GM20000 (cell line): ENCODE data around the gene USP36.
"Not testable (repeated sequence)": the region's sequence is repeated elsewhere in the genome, so short reads cannot be mapped to it uniquely, and the experiment has no call there.

Source experiments
- DNase-seq: peaks from one replicate; pipeline ENCODE4 v3.0.0; 2012; ENCODE audit warnings: low spot score
- CTCF ChIP-seq: IDR thresholded peaks from 2 replicates; pipeline ENCODE4 v1.5.1; 2012; ENCODE audit warnings: mild to moderate bottlenecking, control low read depth; ENCODE audit errors: extremely low read depth, missing control alignments

Gene USP36

GRCh38 chr17:78876094-78876597 is 35.5 kb upstream of the USP36 start:
- TF ChIP-seq CTCF: no peak
- no peak for DNase-seq

- DNase-seq: no peak
- TF ChIP-seq CTCF: no peak
These were observed 34.9 kb upstream of the USP36 start for GRCh38 chr17:78875363-78876093.

- TF ChIP-seq CTCF: no peak
- DNase-seq: no peak
These were observed 33.1 kb upstream of the USP36 start for GRCh38 chr17:78873519-78874340.

- DNase-seq: no peak
- TF ChIP-seq CTCF: no peak
These were observed 31.9 kb upstream of the USP36 start for GRCh38 chr17:78872486-78872885.

GRCh38 chr17:78870621-78871020 is 30.0 kb upstream of the USP36 start:
- no peak for DNase-seq
- TF ChIP-seq CTCF: no peak

GRCh38 chr17:78868391-78868790 is 27.8 kb upstream of the USP36 start:
- no peak for DNase-seq
- TF ChIP-seq CTCF: no peak

GRCh38 chr17:78867046-78867445 is 26.4 kb upstream of the USP36 start:
- not testable (repeated sequence) for DNase-seq
